ENCODE data around the gene SCFD2. TPM values are rescaled to one million over a fixed set of nuclear protein-coding genes. Genes with fewer than 3 reads are reported as not detected.
A peak's percentile ranks its signal among the peaks of the same experiment; 100 is the strongest.
"Not testable (repeated sequence)": the region's sequence is repeated elsewhere in the genome, so short reads cannot be mapped to it uniquely, and the experiment has no call there.

The SCFD2 gene
- total and polyA plus RNA-seq, 8 donors = 11.4 to 26.6 (median 13.7) TPM

DNA sequence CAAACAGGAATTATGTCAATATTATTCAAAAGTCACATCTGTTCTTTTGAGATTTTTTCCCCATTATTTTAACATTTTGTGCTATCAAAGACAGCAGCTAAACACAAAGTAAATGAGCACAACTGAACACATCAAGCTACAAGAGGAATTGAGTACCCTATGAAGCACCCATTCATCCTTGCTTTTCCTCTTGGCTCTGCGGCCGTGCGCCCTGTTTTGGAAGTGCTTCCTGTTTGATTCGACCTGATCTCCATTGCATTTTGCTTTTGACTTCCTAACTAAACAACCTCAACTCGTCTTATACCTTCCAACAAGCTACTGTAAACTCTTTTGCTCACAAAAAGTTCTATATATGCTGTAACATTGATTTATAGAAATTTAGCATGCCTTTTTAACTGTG lies 85.0 kb downstream of the SCFD2 start:
- TF ChIP-seq, protein P1, sequence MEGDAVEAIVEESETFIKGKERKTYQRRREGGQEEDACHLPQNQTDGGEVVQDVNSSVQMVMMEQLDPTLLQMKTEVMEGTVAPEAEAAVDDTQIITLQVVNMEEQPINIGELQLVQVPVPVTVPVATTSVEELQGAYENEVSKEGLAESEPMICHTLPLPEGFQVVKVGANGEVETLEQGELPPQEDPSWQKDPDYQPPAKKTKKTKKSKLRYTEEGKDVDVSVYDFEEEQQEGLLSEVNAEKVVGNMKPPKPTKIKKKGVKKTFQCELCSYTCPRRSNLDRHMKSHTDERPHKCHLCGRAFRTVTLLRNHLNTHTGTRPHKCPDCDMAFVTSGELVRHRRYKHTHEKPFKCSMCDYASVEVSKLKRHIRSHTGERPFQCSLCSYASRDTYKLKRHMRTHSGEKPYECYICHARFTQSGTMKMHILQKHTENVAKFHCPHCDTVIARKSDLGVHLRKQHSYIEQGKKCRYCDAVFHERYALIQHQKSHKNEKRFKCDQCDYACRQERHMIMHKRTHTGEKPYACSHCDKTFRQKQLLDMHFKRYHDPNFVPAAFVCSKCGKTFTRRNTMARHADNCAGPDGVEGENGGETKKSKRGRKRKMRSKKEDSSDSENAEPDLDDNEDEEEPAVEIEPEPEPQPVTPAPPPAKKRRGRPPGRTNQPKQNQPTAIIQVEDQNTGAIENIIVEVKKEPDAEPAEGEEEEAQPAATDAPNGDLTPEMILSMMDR (IDR thresholded peaks at IDR 0.05) = no peak
- H3K9me3 ChIP-seq = no peaks in the 10 kb centered on the region
- ATAC-seq (no peak), DNase-seq (no peak)
- no peaks in the 10 kb centered on the region for H3K36me3 ChIP-seq
- no peak overlapping the region for H3K27ac ChIP-seq
- no peaks in the 10 kb centered on the region for H3K4me1 ChIP-seq
- no peak overlapping the region for H3K4me3 ChIP-seq
- H3K27me3 ChIP-seq = no peaks in the 10 kb centered on the region
- intact Hi-C loops (cut with DNase I) = no loop called here

DNA sequence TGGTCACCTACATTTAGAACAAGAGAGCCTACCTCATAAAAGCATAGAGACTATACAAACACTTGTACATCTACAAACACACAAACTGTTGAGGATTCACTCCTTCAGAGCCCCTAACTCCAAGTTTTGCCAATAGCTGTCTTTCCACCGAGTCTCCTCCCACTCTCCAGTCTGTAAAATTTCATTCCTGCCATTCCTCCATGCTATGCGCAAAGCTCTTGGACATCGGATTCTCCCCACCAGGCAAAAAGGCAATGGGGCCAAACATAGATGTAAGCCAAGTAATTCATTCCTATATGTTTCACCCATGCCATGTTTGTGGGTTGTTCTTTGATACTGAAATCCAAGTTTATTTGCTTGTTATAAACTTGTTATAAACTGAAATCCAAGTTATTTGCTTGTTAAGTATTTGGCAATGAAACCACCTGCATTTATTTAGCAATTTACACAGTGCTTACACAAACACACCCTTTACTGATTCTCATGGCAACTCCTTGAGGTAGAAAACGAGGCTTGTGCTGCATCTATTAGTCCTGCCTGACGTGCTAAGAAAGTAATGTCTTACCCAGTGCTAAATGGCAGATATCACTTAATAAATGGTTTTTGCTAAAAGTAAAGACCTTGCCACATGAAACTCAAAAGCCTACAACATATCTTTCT lies 91.1 kb downstream of the SCFD2 start:
- H3K4me3 ChIP-seq = no peak overlapping the region
- H3K9me3 ChIP-seq = no peaks in the 10 kb centered on the region
- no peaks in the 10 kb centered on the region for H3K4me1 ChIP-seq
- intact Hi-C loops (cut with DNase I) = no loop called here
- ATAC-seq (no peak), DNase-seq (no peak)
- H3K27me3 ChIP-seq = no peaks in the 10 kb centered on the region
- TF ChIP-seq, protein P1 (IDR thresholded peaks at IDR 0.05) = no peak
- H3K36me3 ChIP-seq = no peaks in the 10 kb centered on the region
- no peak overlapping the region for H3K27ac ChIP-seq

DNA sequence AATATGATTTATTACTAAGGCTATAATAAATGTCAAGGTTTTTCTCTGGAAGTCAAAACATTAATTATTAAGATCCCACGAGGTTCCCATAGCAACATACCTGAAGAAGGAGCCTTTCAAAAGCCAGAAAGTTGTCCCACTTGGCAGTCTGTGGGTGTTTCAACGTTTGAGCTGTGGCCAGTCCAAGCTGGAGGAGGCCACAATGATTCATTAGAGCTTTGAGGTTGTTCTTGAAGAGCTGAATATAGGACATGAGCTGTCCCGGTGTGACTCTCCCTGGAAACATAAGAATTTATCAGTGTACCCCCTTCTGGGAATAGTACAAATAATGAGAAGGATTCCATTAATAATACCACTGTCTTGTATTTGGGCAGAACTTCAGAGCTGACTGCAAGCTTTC lies 92.1 kb downstream of the SCFD2 start:
- no peaks in the 10 kb centered on the region for H3K27me3 ChIP-seq
- TF ChIP-seq, protein P1 (IDR thresholded peaks at IDR 0.05) = no peak
- intact Hi-C loops (cut with DNase I) = no loop called here
- H3K4me1 ChIP-seq = no peaks in the 10 kb centered on the region
- ATAC-seq = no peak
- H3K4me3 ChIP-seq = no peak overlapping the region
- H3K27ac ChIP-seq = no peak overlapping the region
- H3K9me3 ChIP-seq = no peaks in the 10 kb centered on the region
- no peak for DNase-seq
- H3K36me3 ChIP-seq = no peaks in the 10 kb centered on the region

DNA sequence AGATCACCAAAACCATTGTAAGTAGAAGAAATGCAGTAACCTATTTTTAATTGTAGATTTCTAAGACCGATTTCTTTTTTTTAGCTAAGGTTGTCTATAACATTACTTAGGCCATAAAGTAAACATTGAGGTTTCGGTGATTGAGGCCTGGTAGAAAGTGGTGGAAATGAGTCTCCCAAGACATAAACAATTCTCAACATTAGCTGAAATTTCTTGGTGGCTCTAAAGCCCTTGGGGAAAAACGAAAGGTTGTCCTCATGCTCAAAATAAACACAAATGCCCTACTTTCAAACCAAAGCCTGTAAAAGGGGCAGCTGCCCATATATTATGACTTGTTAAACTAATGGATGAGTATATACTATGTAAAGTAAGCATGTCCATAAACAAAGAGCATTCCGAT lies 98.8 kb downstream of the SCFD2 start:
- H3K4me3 ChIP-seq = no peak overlapping the region
- H3K27me3 ChIP-seq = no peaks in the 10 kb centered on the region
- peaks cover 0 to 11% of the 10 kb centered on the region in 2 donors for H3K9me3 ChIP-seq
- no peak overlapping the region for H3K27ac ChIP-seq
- H3K36me3 ChIP-seq = peaks cover 0 to 16% of the 10 kb centered on the region in 2 donors
- ATAC-seq (no peak), DNase-seq (no peak)
- intact Hi-C loops (cut with DNase I) = no loop called here
- TF ChIP-seq, protein P1 (IDR thresholded peaks at IDR 0.05) = no peak
- no peaks in the 10 kb centered on the region for H3K4me1 ChIP-seq

DNA sequence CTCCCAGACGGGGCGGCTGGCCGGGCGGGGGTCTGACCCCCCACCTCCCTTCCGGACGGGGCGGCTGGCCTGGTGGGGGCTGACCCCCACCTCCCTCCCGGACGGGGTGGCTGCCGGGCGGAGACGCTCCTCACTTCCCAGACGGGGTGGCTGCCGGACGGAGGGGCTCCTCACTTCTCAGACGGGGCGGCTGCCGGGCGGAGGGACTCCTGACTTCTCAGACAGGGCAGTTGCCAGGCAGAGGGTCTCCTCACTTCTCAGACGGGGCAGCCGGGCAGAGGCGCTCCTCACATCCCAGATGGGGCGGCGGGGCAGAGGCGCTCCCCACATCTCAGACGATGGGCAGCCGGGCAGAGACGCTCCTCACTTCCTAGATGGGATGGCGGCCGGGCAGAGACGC lies 109.9 kb downstream of the SCFD2 start:
- peaks cover 0 to 14% of the 10 kb centered on the region in 2 donors for H3K9me3 ChIP-seq
- ATAC-seq; H3K27ac ChIP-seq; DNase-seq; H3K36me3 ChIP-seq; H3K4me3 ChIP-seq; H3K27me3 ChIP-seq; H3K4me1 ChIP-seq; intact Hi-C loops (cut with DNase I): not testable (repeated sequence)

DNA sequence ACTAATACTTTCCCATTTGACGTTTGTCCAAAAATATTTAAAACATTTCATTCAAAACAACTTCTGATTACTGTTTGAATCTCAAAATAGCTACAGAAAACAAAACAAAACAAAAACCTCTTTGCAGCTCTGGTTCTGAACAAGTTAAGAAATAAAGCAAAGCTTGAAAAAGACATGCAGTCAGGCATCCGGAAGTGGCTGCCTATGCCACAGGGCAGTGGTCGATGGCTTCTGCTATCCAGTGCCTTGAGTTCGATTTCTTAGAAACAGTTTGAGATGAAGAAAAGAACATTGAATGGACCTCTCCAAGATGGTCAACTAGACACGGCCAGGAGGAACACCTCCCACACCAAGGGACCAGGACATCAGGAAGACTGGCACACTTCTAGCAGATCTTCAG lies 125.3 kb downstream of the SCFD2 start:
- Histone ChIP-seq H3K9me3 (peaks cover 0 to 21% of the 10 kb centered on the region in 2 donors), H3K4me1 (no peaks in the 10 kb centered on the region), H3K36me3 (no peaks in the 10 kb centered on the region), H3K27ac (no peak overlapping the region), H3K4me3 (no peak overlapping the region), H3K27me3 (no peaks in the 10 kb centered on the region)
- no peak for DNase-seq
- intact Hi-C loops (cut with DNase I) = no loop called here
- no peak for ATAC-seq
- TF ChIP-seq, protein P1 (IDR thresholded peaks at IDR 0.05) = no peak

DNA sequence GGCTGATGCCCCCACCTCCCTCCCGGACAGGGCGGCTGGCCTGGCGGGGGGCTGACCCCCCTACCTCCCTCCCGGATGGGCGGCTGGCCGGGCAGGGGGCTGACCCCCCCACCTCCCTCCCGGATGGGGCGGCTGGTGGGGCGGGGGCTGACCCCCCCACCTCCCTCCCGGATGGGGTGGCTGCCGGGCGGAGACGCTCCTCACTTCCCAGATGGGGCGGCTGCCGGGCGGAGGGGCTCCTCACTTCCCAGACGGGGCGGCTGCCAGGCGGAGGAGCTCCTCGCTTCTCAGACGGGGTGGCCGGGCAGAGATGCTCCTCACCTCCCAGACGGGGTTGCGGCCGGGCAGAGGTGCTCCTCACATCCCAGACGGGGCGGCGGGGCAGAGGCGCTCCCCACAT lies 127.5 kb downstream of the SCFD2 start:
- intact Hi-C loops (cut with DNase I) = not testable (repeated sequence)

DNA sequence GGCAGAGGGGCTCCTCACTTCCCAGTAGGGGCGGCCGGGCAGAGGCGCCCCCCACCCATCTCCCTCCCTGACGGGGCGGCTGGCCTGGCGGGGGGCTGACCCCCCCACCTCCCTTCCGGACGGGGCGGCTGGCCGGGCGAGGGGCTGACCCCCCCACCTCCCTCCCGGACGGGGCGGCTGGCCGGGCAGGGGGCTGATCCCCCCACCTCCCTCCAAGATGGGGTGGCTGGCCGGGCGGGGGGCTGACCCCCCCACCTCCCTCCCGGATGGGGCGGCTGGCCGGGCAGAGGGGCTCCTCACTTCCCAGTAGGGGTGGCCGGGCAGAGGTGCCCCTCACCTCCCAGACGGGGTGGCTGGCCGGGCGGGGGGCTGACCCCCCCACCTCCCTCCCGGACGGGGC lies 128.1 kb downstream of the SCFD2 start:
- ATAC-seq; H3K4me1 ChIP-seq; H3K27ac ChIP-seq; H3K27me3 ChIP-seq; H3K9me3 ChIP-seq; H3K4me3 ChIP-seq; intact Hi-C loops (cut with DNase I); H3K36me3 ChIP-seq: not testable (repeated sequence)
- DNase-seq = peak in 1 of 4 donors; percentile 55

More for the DNA sequence above, 127.5 kb downstream of the SCFD2 start:
- not testable (repeated sequence) for H3K9me3 ChIP-seq, H3K4me3 ChIP-seq, H3K36me3 ChIP-seq, H3K27ac ChIP-seq, H3K27me3 ChIP-seq, ATAC-seq, H3K4me1 ChIP-seq
- DNase-seq = peak in 1 of 4 donors; percentile 44

Data from left lung (tissue), 10 donors.